H1 (cell line): Measurements from ENCODE around the gene TOB1. TPM values are rescaled to one million over a fixed set of nuclear protein-coding genes. Genes with fewer than 3 reads are reported as not detected.

Source experiments
- CTCF ChIA-PET: fragments of 300-600 bp; sonication (Branson Sonifier 250); formaldehyde crosslinking; loops from one replicate; lab custom pipeline; 2021; ENCODE audit not compliant: partially characterized antibody; lab: Charles Lee
- POLR2A ChIA-PET: fragments of 300-600 bp; sonication (Branson Sonifier 250); formaldehyde crosslinking; loops from one replicate; lab custom pipeline; 2021; ENCODE audit warnings: inconsistent platforms; ENCODE audit not compliant: partially characterized antibody; lab: Charles Lee
- DNase-seq, 2 experiments: peaks; one replicate each; pipeline versions ENCODE4 v3.0.0 to v3.0.0-alpha.2; 2010 to 2022; ENCODE audit warnings: low spot score in 2 of 2, low read depth in 1 of 2, mixed read lengths in 1 of 2
- FAIRE-seq: peaks from 2 replicates; lab custom pipeline; 2011; peaks lifted over from hg19 to GRCh38; lab: Jason Lieb, UNC
- H2AFZ ChIP-seq: 2 replicates; pipeline ENCODE4 v1.8.1; 2012; ENCODE audit warnings: low read length, inconsistent platforms
- H2AK5ac ChIP-seq: 2 replicates; pipeline ENCODE4 v1.6.1; 2013; ENCODE audit warnings: low read depth, low read length
- H2BK120ac ChIP-seq: replicated peaks from 2 replicates; pipeline ENCODE3; 2013; ENCODE audit warnings: low read depth, low read length, inconsistent platforms
- H2BK12ac ChIP-seq: 2 replicates; pipeline ENCODE4 v1.6.1; 2013; ENCODE audit warnings: low read depth, low read length
- H2BK15ac ChIP-seq: 2 replicates; pipeline ENCODE4 v1.6.1; 2013; ENCODE audit warnings: low read length
- H2BK20ac ChIP-seq: 2 replicates; pipeline ENCODE4 v1.6.1; 2013; ENCODE audit warnings: low read length
- H2BK5ac ChIP-seq: 2 replicates; pipeline ENCODE4 v1.6.1; 2013; ENCODE audit warnings: low read depth, low read length
- H3K14ac ChIP-seq: 2 replicates; pipeline ENCODE4 v1.6.1; 2013; ENCODE audit warnings: inconsistent platforms; ENCODE audit not compliant: insufficient read length
- H3K18ac ChIP-seq: 2 replicates; pipeline ENCODE4 v1.6.1; 2013; ENCODE audit warnings: low read length; ENCODE audit errors: extremely low read depth
- H3K23ac ChIP-seq: 2 replicates; pipeline ENCODE4 v1.6.1; 2013; ENCODE audit warnings: inconsistent platforms; ENCODE audit not compliant: insufficient read length
- H3K23me2 ChIP-seq: 2 replicates; pipeline ENCODE4 v1.6.1; 2013; ENCODE audit warnings: low read depth, low read length
- H3K27ac ChIP-seq: 2 replicates; pipeline ENCODE4 v1.6.1; 2011; ENCODE audit warnings: low read depth, low read length, inconsistent platforms
- H3K27me3 ChIP-seq, 4 experiments: replicated peaks in 1 of 4; 1 replicate in 1 of 4; 2 replicates in 3 of 4; pipeline versions ENCODE4 v1.6.1 to v1.8.1; 2011 to 2013; ENCODE audit warnings: low read length in 3 of 4, mild to moderate bottlenecking in 3 of 4, inconsistent platforms in 2 of 4, mixed read lengths in 2 of 4, moderate library complexity in 1 of 4; ENCODE audit not compliant: control insufficient read depth in 3 of 4, insufficient read depth in 3 of 4; ENCODE audit errors: extremely low read depth in 1 of 4
- H3K36me3 ChIP-seq, 4 experiments: 2 replicates each; pipeline versions ENCODE4 v1.6.1 to v1.8.1; 2011 to 2013; ENCODE audit warnings: mild to moderate bottlenecking in 4 of 4, low read length in 3 of 4, moderate library complexity in 2 of 4, control low read depth in 1 of 4, inconsistent platforms in 1 of 4; ENCODE audit not compliant: insufficient read depth in 4 of 4, control insufficient read depth in 2 of 4
- H3K4ac ChIP-seq: replicated peaks from 2 replicates; pipeline ENCODE3; 2013; ENCODE audit warnings: low read length, low read depth, mixed read lengths, inconsistent platforms; ENCODE audit not compliant: insufficient read length
- H3K4me1 ChIP-seq, 4 experiments: replicated peaks in 1 of 4; 1 replicate in 1 of 4; 2 replicates in 3 of 4; pipeline versions ENCODE4 v1.6.1 to v1.8.1; 2011 to 2013; ENCODE audit warnings: low read length in 3 of 4, inconsistent platforms in 2 of 4, mixed read lengths in 1 of 4; ENCODE audit not compliant: insufficient read depth in 4 of 4, control insufficient read depth in 3 of 4
- H3K4me2 ChIP-seq, 2 experiments: 2 replicates each; pipeline versions ENCODE4 v1.6.1 to v1.8.1; 2011 to 2013; ENCODE audit warnings: low read depth in 2 of 2, low read length in 2 of 2, control low read depth in 1 of 2, inconsistent platforms in 1 of 2, mild to moderate bottlenecking in 1 of 2; ENCODE audit not compliant: insufficient read depth in 1 of 2
- H3K4me3 ChIP-seq, 4 experiments: fragments of 200-600, 300-600 bp in 1 of 4; sonication (generic), shearing (Covaris generic), sonication (Bioruptor Twin) in 1 of 4; 2 replicates each; pipeline versions ENCODE4 v1.5.1 to v1.8.1; 2011 to 2016; ENCODE audit warnings: low read length in 4 of 4, low read depth in 3 of 4, control low read depth in 2 of 4, inconsistent platforms in 2 of 4, mild to moderate bottlenecking in 2 of 4, mixed read lengths in 1 of 4, moderate library complexity in 1 of 4; ENCODE audit not compliant: insufficient read depth in 2 of 4; ENCODE audit errors: extremely low read depth in 1 of 4
- H3K56ac ChIP-seq: replicated peaks from 2 replicates; pipeline ENCODE3; 2013; ENCODE audit warnings: low read depth, mild to moderate bottlenecking, mixed read lengths, low read length, inconsistent platforms; ENCODE audit not compliant: insufficient read length
- H3K79me1 ChIP-seq: 2 replicates; pipeline ENCODE4 v1.6.1; 2013; ENCODE audit warnings: low read depth, low read length, control low read depth
- H3K79me2 ChIP-seq, 2 experiments: 2 replicates each; pipeline versions ENCODE4 v1.6.1 to v1.8.1; 2012 to 2013; ENCODE audit warnings: low read length in 2 of 2, mild to moderate bottlenecking in 2 of 2, inconsistent platforms in 1 of 2; ENCODE audit not compliant: insufficient read depth in 2 of 2, control insufficient read depth in 1 of 2
- H3K9ac ChIP-seq, 4 experiments: replicated peaks in 1 of 4; 1 replicate in 1 of 4; 2 replicates in 3 of 4; pipeline versions ENCODE4 v1.6.1 to v1.8.1; 2011 to 2013; ENCODE audit warnings: low read depth in 3 of 4, low read length in 3 of 4, control low read depth in 2 of 4, mild to moderate bottlenecking in 2 of 4, moderate library complexity in 2 of 4, inconsistent platforms in 1 of 4; ENCODE audit errors: extremely low read depth in 1 of 4
- H3K9me3 ChIP-seq, 2 experiments: 2 replicates each; pipeline versions ENCODE4 v1.6.1 to v1.8.1; 2012 to 2013; ENCODE audit warnings: mild to moderate bottlenecking in 2 of 2, moderate library complexity in 2 of 2, control low read depth in 1 of 2, inconsistent platforms in 1 of 2, low read depth in 1 of 2, low read length in 1 of 2, mixed read lengths in 1 of 2; ENCODE audit not compliant: insufficient read depth in 2 of 2
- H4K20me1 ChIP-seq, 2 experiments: replicated peaks in 1 of 2; 2 replicates each; pipeline versions ENCODE3 to v1.8.1; 2011 to 2013; ENCODE audit warnings: inconsistent platforms in 2 of 2, low read length in 2 of 2, mild to moderate bottlenecking in 1 of 2; ENCODE audit not compliant: insufficient read depth in 2 of 2, control insufficient read depth in 1 of 2
- H4K5ac ChIP-seq: 2 replicates; pipeline ENCODE4 v1.6.1; 2013; ENCODE audit warnings: low read length, low read depth, mixed read lengths, inconsistent platforms; ENCODE audit not compliant: insufficient read length
- H4K8ac ChIP-seq: 2 replicates; pipeline ENCODE4 v1.8.0; 2013; ENCODE audit warnings: mild to moderate bottlenecking, moderate library complexity, low read length, inconsistent platforms; ENCODE audit not compliant: insufficient read depth; ENCODE audit errors: extremely low read depth
- H4K91ac ChIP-seq: replicated peaks from 2 replicates; pipeline ENCODE3; 2013; ENCODE audit warnings: low read length, mixed read lengths, inconsistent platforms; ENCODE audit not compliant: insufficient read length
- CBX5 ChIP-seq: fragments of 300-800, 300-1000 bp; sonication (generic); IDR thresholded peaks from 2 replicates; pipeline ENCODE4 v1.7.1; 2016; ENCODE audit warnings: antibody characterized with exemption, low read length, low read depth
- CHD1 ChIP-seq: IDR thresholded peaks from 2 replicates; pipeline ENCODE4 v1.6.1; 2012; ENCODE audit warnings: low read depth, low read length, improper control_type of control experiment
- CTBP2 ChIP-seq: IDR thresholded peaks from 2 replicates; pipeline ENCODE4 v1.7.0; 2011; ENCODE audit warnings: borderline replicate concordance, mild to moderate bottlenecking, moderate library complexity, mixed read lengths, low read length; ENCODE audit not compliant: insufficient read depth, insufficient read length
- EGR1 ChIP-seq: IDR thresholded peaks from 2 replicates; pipeline ENCODE4 v1.6.1; 2011; ENCODE audit warnings: low read depth, low read length, borderline replicate concordance
- JUND ChIP-seq: IDR thresholded peaks from 2 replicates; pipeline ENCODE4 v1.6.1; 2011; ENCODE audit warnings: mild to moderate bottlenecking, improper control_type of control experiment, low read length
- NANOG ChIP-seq: IDR thresholded peaks from 2 replicates; pipeline ENCODE4 v1.6.1; 2011; ENCODE audit warnings: low read length, low read depth, mild to moderate bottlenecking, inconsistent platforms; ENCODE audit not compliant: insufficient read depth, poor library complexity, severe bottlenecking
- SP1 ChIP-seq: IDR thresholded peaks from 2 replicates; pipeline ENCODE4 v1.6.1; 2011; ENCODE audit warnings: low read depth, low read length
- SP4 ChIP-seq: IDR thresholded peaks from 2 replicates; pipeline ENCODE4 v1.6.1; 2012; ENCODE audit warnings: low read length, inconsistent platforms
- TCF12 ChIP-seq: IDR thresholded peaks from 2 replicates; pipeline ENCODE4 v1.6.1; 2011; ENCODE audit warnings: low read depth, mild to moderate bottlenecking, low read length
- WGBS, 2 experiments: shearing (Covaris generic) in 1 of 2; methylation state at CpG; one replicate each; pipeline versions ENCODE4 v1.1.6 to v1.1.7; 2013 to 2015; ENCODE audit warnings: low lambda C conversion rate in 2 of 2, mixed read lengths in 2 of 2, inconsistent platforms in 1 of 2, low coverage in 1 of 2, missing lambda C conversion rate in 1 of 2; ENCODE audit not compliant: insufficient replicate concordance in 2 of 2, insufficient coverage in 1 of 2, insufficient read length in 1 of 2; ENCODE audit errors: extremely low coverage in 1 of 2, missing lambda C conversion rate in 1 of 2; 5-methylcytosine and 5-hydroxymethylcytosine counted together
- polyA plus RNA-seq, 7 experiments: library from polyadenylated mRNA; depleted of rRNA in 3 of 7; stranded (reverse) in 5 of 7; unstranded in 2 of 7; fragments of >200 nt in 5 of 7; fragments of 200-250 nt in 2 of 7; gene quantifications; 1 replicate in 5 of 7; 2 replicates in 1 of 7; 4 replicates in 1 of 7; pipeline versions ENCODE4 v1.2.1 to v1.2.3, GENCODE V29; 2011 to 2013; ENCODE audit warnings: missing spikeins in 2 of 7, mixed read lengths in 2 of 7
- total RNA-seq: library from RNA; stranded (reverse); fragmentation: NEBNext Ultra II Directional; extraction: Animal tissue kit (Norgen Biotek cat#: 25700); gene quantifications from 2 replicates; pipeline ENCODE4 v1.2.1, GENCODE V29; 2021
- TF ChIP-seq, protein P1 (sequence below): IDR thresholded peaks from 2 replicates; pipeline ENCODE4 v1.6.1; 2012; ENCODE audit warnings: inconsistent platforms

TOB1 gene
- total and polyA plus RNA-seq, 2 of the 8 experiments (the other 6 are each of a cell fraction or from before 2014, with no cell fraction given) = 14.4 to 20.8 TPM

DNA sequence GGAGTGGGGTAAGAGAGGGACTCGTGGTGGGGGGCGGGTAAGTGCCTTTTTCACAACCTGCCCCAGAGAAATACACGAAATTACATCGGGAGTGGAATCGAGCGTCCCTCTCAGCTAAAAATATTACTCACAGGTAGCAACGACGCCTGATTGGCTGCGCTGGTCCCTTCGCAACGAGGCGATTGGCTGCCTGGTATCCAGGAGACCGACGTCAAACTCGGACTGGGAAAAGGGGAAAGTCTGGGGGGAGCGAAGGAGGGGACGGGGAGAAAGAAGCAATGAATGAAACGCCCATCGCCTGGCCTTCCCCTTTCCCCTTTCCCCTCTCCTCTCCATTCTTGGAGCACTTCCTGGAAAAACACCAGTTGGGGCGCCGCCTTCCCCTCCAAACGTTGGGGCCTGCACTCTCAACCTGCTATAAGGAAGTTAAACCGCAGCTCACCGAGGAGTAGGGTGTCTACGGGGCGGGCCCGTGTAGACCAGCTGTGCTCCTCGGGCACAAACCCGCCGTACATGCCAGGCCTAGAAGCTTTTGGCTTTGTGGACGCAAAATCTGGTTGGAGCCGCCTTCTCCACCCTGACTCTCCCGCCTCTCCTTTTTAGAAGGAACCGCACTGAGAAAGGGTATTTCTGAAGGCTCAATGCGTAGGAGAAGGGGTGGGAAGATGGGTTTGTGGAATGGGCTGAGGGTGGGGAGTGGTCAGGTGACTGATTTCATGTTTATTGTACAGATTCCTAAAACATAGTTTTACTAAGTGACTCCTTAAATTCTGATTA lies 1.4 kb upstream of the TOB1 start:
- Histone ChIP-seq H3K27ac (peak overlapping the region; percentile 95), H2BK15ac (peak overlapping the region; percentile 21; the same call in 1 of the 2 replicates), H4K91ac (peak overlapping the region; percentile 99), H2BK12ac (peak overlapping the region; percentile 88), H3K27me3 (no peaks in the 10 kb centered on the region), H3K4ac (no peak overlapping the region), H3K4me3 (peak overlapping the region; percentile 74 to 99 (median 84)), H4K20me1 (peaks cover 7 to 12% of the 10 kb centered on the region in 2 experiments), H2AFZ (peak overlapping the region; percentile 8; the same call in 1 of the 2 replicates), H3K14ac (no peak overlapping the region), H2BK20ac (no peak overlapping the region), H3K79me2 (peaks cover 0 to 28% of the 10 kb centered on the region in 2 experiments; a peak in 3 of 4 replicates), H4K5ac (peak overlapping the region; percentile 95), H3K18ac (peak overlapping the region; percentile 75), H3K9me3 (no peaks in the 10 kb centered on the region), H3K4me1 (peaks cover 0 to 2% (median 0%) of the 10 kb centered on the region in 4 experiments; a peak in 3 of 7 replicates), H2BK5ac (peak overlapping the region; percentile 98), H3K36me3 (peaks cover 0 to 5% (median 1%) of the 10 kb centered on the region in 4 experiments; a peak in 2 of 8 replicates), H3K9ac (peak overlapping the region; percentile 66 to 90 (median 76)), H3K56ac (peak overlapping the region; percentile 95), H3K79me1 (no peaks in the 10 kb centered on the region), H2AK5ac (no peak overlapping the region; the same call in 1 of the 2 replicates), H4K8ac (peak overlapping the region; percentile 98; the same call in 1 of the 2 replicates), H3K23ac (no peak overlapping the region), H3K4me2 (peak overlapping the region; percentile 83 to 97), H2BK120ac (peak overlapping the region; percentile 97), H3K23me2 (peaks cover 4% of the 10 kb centered on the region; the same call in 1 of the 2 replicates)
- DNase-seq = peak; percentile 88 to 93
- FAIRE-seq = peak; percentile 36
- 2% methylated on average over 31 of the region's 35 CpGs; no CpG with 5 or more reads in 1 of the 2 experiments for WGBS, 2 experiments
- ChIA-PET CTCF (interaction anchor here (0.8 to 31.7 kb wide), 7 partner anchors 8 to 81 kb away, joined by 3 to 735 read pairs (median 6); no protein-coding TSS in a partner anchor), POLR2A (interaction anchor here (0.9 to 9.7 kb wide), 27 partner anchors 9 to 305 kb away, joined by 3 to 308 read pairs (median 18); partner anchors contain the start of gene LUC7L3)
- TF ChIP-seq, protein P1, sequence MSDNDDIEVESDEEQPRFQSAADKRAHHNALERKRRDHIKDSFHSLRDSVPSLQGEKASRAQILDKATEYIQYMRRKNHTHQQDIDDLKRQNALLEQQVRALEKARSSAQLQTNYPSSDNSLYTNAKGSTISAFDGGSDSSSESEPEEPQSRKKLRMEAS = 0 out of 2 replicates have a peak, but pooled peaks have one; percentile 5
- no peak for TF ChIP-seq CBX5
- TF ChIP-seq JUND = no peak
- no peak for TF ChIP-seq NANOG
- TF ChIP-seq EGR1 = peak; percentile 95
- TF ChIP-seq TCF12 = no peak
- peak; percentile 96 for TF ChIP-seq SP1
- TF ChIP-seq SP4 = 0 out of 2 replicates have a peak, but pooled peaks have one; percentile 55
- TF ChIP-seq CTBP2 = peak; percentile 99
- no peak for TF ChIP-seq CHD1
